Loucy (cell line): ENCODE data around the gene RBBP9.
A peak's percentile ranks its signal among the peaks of the same experiment; 100 is the strongest.

ENCODE experiments used
- H2AFZ ChIP-seq: fragments of 200-600 bp; sonication (generic); 2 replicates; pipeline ENCODE4 v1.6.0; 2016; ENCODE audit warnings: antibody characterized with exemption, mild to moderate bottlenecking, low read length, moderate library complexity
- H3F3A ChIP-seq: fragments of 200-600 bp; 2 replicates; pipeline ENCODE4 v1.6.0; 2016; ENCODE audit warnings: antibody characterized with exemption, low read depth, mild to moderate bottlenecking
- H3K27me3 ChIP-seq: fragments of 200-600 bp; sonication (generic); 2 replicates; pipeline ENCODE4 v1.6.1; 2014; ENCODE audit warnings: low read length, mild to moderate bottlenecking; ENCODE audit not compliant: insufficient read depth, poor library complexity, severe bottlenecking
- H3K36me3 ChIP-seq: fragments of 200-600 bp; sonication (generic); 2 replicates; pipeline ENCODE4 v1.6.1; 2016; ENCODE audit warnings: low read length; ENCODE audit not compliant: insufficient read depth
- H3K4me1 ChIP-seq: fragments of 200-600 bp; sonication (generic); 2 replicates; pipeline ENCODE4 v1.5.1; 2014; ENCODE audit warnings: low read length, mild to moderate bottlenecking; ENCODE audit not compliant: insufficient read depth, poor library complexity, severe bottlenecking
- H3K4me2 ChIP-seq: fragments of 200-600 bp; sonication (generic); 2 replicates; pipeline ENCODE4 v1.6.0; 2014; ENCODE audit warnings: antibody characterized with exemption, low read length, low read depth, mild to moderate bottlenecking; ENCODE audit not compliant: poor library complexity, severe bottlenecking
- H3K4me3 ChIP-seq: fragments of 200-600 bp; sonication (generic); 2 replicates; pipeline ENCODE4 v1.5.1; 2014; ENCODE audit warnings: low read length, mild to moderate bottlenecking, mixed read lengths; ENCODE audit not compliant: poor library complexity, severe bottlenecking
- H3K79me2 ChIP-seq: fragments of 200-600 bp; sonication (generic); 2 replicates; pipeline ENCODE4 v1.6.1; 2014; ENCODE audit warnings: low read length; ENCODE audit not compliant: insufficient read depth
- H3K9ac ChIP-seq: fragments of 200-600 bp; sonication (generic); 2 replicates; pipeline ENCODE4 v1.6.0; 2014; ENCODE audit warnings: mild to moderate bottlenecking, low read depth, low read length, moderate library complexity; ENCODE audit not compliant: poor library complexity, severe bottlenecking
- H3K9me2 ChIP-seq: fragments of 200-600 bp; sonication (generic); replicated peaks from 2 replicates; pipeline ENCODE4 v1.6.1; 2016; ENCODE audit warnings: low read depth, low read length, mixed read lengths
- H3K9me3 ChIP-seq: fragments of 200-600 bp; sonication (generic); 2 replicates; pipeline ENCODE4 v1.6.1; 2014; ENCODE audit warnings: mild to moderate bottlenecking, antibody characterized with exemption, low read length, low read depth; ENCODE audit not compliant: insufficient read depth
- H4K20me1 ChIP-seq: fragments of 200-600 bp; sonication (generic); 2 replicates; pipeline ENCODE4 v1.6.0; 2014; ENCODE audit warnings: antibody characterized with exemption, low read length, mild to moderate bottlenecking; ENCODE audit not compliant: insufficient read depth, poor library complexity, severe bottlenecking
- CTCF ChIP-seq: fragments of 200-600 bp; sonication (generic); conservative IDR thresholded peaks from 2 replicates; pipeline ENCODE4 v1.5.1; 2014; ENCODE audit warnings: mild to moderate bottlenecking, antibody characterized with exemption, low read length
- EZH2phosphoT487 ChIP-seq: fragments of 200-600 bp; IDR thresholded peaks from 2 replicates; pipeline ENCODE4 v1.6.1; 2018; ENCODE audit warnings: antibody characterized with exemption, mild to moderate bottlenecking, moderate library complexity, borderline replicate concordance

The RBBP9 gene

DNA sequence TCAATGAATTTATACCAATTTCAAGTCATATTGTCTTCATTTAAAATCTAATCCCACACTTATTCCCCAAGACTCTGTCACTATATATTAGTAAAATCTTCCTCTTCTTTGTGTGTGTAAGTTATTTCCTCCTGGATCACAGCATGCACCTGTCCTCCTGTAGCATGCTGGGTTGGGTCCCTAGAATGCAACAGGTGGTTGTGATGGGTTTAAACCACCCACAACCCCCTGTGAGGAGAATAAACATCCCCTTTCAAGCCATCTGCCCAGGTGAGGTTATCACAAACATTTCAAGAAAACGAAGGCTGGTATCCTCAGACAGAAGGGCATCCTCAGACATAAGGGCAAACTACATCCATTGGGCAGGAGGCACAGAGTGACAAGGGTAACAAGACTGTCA, 56.6 kb downstream of the RBBP9 start:
- H4K20me1 ChIP-seq, result no peaks in the 10 kb centered on the region
- H3F3A ChIP-seq, result no peaks in the 10 kb centered on the region
- H3K79me2 ChIP-seq, result no peaks in the 10 kb centered on the region
- no peak overlapping the region for H3K9ac ChIP-seq
- H3K4me2 ChIP-seq, result no peak overlapping the region
- TF ChIP-seq CTCF (no peak), EZH2phosphoT487 (no peak)
- no peak overlapping the region for H2AFZ ChIP-seq
- no peaks in the 10 kb centered on the region for H3K9me3 ChIP-seq
- no peak overlapping the region for H3K4me3 ChIP-seq
- no peaks in the 10 kb centered on the region for H3K36me3 ChIP-seq
- no peaks in the 10 kb centered on the region for H3K9me2 ChIP-seq
- H3K4me1 ChIP-seq, result peaks cover 5% of the 10 kb centered on the region
- H3K27me3 ChIP-seq, result no peaks in the 10 kb centered on the region

- no peaks in the 10 kb centered on the region for H3K27me3 ChIP-seq
- H3F3A ChIP-seq, result no peaks in the 10 kb centered on the region
- TF ChIP-seq EZH2phosphoT487 (no peak), CTCF (no peak)
- peaks cover 5% of the 10 kb centered on the region for H3K4me1 ChIP-seq
- H3K4me3 ChIP-seq, result peak overlapping the region; percentile 18
- H3K9me3 ChIP-seq, result no peaks in the 10 kb centered on the region
- H3K79me2 ChIP-seq, result no peaks in the 10 kb centered on the region
- no peak overlapping the region for H3K9ac ChIP-seq
- peak overlapping the region; percentile 19 for H3K4me2 ChIP-seq
- no peaks in the 10 kb centered on the region for H3K36me3 ChIP-seq
- H2AFZ ChIP-seq, result peak overlapping the region; percentile 80
- no peaks in the 10 kb centered on the region for H4K20me1 ChIP-seq
- H3K9me2 ChIP-seq, result no peaks in the 10 kb centered on the region
These were observed 60.2 kb downstream of the RBBP9 start for GRCh38 chr20:18436847-18437246.
